Ramos (cell line): ENCODE measurements around the gene DSTN.

Experiments
- in situ Hi-C: fragments of 300-500 bp; cut with MboI; formaldehyde crosslinking; loops from one replicate; pipeline ENCODE4 v1.14.3; 2022; ENCODE audit warnings: low sequenced_read_pairs; ENCODE audit not compliant: unreplicated experiment

DSTN gene

DNA sequence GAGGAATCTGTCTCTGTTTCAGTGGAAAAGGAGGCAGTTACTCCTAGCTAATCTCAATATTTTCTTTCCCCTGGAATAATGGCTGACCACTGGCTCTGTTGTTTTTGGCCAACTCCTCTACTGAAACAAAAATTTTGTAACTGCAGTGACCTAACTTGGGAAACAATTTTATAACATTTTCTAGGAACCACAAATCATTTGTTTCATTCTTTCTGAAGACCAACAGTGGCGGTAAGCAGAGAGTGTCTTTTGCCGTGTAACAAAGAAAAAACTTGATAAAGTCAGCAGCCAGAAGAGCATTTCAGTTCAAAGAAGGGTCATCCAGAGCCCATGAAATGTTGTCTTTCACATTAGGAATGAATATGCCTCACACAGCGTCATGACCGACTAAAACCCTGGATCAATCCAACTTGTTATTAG is 26.9 kb upstream of the DSTN start:
- in situ Hi-C loops: loop anchor here (25.0 kb wide), 1 partner anchor 369 kb away; no protein-coding TSS in a partner anchor

- in situ Hi-C loops: loop anchor here (25.0 kb wide), 1 partner anchor 369 kb away; no protein-coding TSS in a partner anchor
Measured at GRCh38 chr20:17543531-17544131, 26.2 kb upstream of the DSTN start.

- in situ Hi-C loops: loop anchor here (25.0 kb wide), 1 partner anchor 367 kb away; no protein-coding TSS in a partner anchor
Measured at GRCh38 chr20:17545127-17545526, 24.7 kb upstream of the DSTN start.

DNA sequence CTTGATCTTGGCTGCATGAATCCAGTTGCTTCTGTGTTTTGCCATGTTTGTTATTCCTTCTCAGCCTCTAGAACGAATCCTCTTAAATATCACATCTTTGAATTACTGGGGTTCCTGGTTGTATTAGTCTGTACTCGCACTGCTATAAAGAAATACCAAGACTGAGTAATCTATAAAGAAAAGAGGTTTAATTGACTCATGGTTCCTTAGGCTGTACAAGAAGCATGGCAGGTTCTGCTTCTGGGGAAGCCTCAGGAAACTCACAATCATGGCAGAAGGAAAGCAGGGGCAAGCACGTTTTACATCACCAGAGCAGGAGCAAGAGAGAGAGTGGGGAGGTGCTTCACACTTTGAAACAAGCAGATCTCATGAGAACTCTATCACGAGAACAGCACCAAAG is 20.7 kb upstream of the DSTN start:
- in situ Hi-C loops: loop anchor here (25.0 kb wide), 1 partner anchor 363 kb away; no protein-coding TSS in a partner anchor

GRCh38 chr20:17555106-17555505 is 14.8 kb upstream of the DSTN start:
- in situ Hi-C loops: no loop called here

GRCh38 chr20:17556837-17557674 is 12.8 kb upstream of the DSTN start:
- in situ Hi-C loops: no loop called here

DNA sequence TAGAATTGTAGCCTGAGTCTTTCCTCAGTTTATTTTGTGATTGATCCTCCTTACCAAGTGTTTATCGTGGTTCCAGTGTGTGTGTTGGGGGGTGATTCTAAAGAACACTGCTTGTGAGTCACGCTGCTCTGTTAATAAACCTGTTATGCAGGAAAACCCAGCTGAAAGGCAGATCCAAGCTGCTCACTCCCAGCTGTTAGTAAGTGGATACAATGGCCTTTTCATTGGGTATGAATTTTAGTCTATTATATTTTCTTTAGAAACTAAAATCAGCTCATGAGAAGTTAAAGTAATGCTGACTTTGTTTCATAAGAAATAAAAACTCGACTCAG is 12.2 kb upstream of the DSTN start:
- in situ Hi-C loops: no loop called here

DNA sequence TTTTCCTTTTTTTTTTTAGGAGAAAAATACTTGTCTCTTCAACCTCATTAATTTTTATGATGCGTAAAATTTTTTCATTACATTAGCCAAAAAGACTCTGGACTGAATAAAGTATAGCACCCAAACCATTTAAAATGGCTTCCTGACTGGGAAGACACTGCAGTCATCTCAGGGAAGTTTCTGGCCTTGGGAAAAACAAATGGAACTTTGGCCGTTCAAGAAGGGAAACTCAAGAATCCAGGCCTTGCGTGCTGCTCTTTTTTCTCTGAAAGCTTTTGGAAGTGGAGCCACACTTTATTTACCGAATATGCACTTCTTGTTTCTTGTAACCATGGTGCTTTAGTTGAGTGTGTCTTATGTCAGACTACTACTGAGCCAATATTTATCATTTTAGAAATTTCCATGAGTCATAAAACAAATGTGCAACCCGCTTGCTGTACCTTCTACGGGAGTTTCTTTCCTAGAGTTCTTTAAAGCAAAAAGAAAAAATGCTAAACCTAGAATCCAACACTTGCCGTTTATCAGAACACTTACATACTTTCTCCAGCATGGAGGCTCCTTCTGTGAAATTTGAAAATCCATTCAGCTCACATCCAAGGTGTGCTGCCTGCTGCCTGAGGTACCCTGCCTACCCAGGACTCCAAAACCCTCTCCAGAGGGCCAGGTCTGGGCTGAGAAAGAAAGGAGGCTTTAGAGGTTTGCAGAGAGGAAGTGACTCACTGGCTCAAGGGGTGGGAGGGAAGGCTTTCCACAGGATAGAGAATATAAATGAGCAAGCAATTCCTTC is 11.5 kb upstream of the DSTN start:
- in situ Hi-C loops: no loop called here

DNA sequence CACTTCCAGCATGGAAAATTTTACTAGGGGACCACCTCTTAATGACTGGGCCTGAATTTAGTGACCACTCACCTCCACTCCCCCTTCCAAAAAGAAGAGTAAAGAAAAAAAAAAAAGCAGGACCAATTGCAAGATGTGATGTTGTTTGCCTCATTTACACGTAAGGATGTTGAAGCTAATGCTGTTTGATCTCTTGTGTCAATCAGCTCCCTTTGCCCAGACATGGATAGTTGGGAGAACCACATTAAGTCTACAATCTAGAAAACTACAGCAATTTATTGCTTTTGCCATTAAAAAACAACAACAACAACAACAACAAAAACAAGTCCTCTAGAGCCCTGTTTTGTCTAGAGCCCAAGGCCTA is 11.0 kb upstream of the DSTN start:
- in situ Hi-C loops: no loop called here

DNA sequence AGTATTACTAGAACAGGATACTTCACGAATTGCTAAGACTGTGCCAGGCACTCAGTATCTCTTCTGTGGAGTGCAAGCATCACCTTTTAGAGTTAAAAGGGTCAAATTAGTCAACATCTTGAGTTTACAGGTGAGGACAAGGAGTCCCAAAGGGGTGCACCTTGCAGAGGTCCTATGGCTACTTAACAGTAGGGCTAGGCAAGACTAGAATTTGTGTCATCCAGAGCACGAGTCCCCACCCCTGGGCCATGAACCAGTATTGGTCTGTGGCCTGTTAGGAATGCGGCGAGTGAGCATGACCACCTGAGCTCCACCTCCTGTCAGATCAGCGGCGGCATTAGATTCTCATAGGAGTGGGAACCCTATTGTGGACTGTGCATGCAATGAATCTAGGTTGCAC is 10.5 kb upstream of the DSTN start:
- in situ Hi-C loops: no loop called here

GRCh38 chr20:17560344-17561074 is 9.4 kb upstream of the DSTN start:
- in situ Hi-C loops: no loop called here

DNA sequence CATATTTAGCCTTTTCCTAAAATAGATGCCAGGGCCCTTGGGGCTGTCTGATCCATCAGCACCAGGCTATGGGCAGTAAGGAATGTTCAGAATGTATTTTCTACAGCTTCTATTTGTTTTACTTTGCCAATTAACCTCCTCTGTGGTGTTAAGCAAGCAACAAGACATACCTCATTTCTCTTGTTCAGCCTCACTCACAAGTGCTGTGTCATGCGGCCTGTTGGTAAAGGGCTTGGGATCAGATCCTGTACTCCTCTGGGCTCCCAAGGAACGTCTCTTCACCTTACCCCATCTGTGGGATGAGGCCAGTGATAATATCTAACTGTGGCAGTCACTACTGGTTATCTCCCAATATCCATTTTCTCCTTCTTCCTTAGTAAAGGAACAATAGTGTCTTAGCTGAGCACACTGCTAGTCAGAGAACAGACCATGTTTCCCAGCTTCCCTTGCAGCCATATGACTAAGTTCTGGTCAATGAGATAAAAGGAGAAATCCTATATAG is 7.0 kb upstream of the DSTN start:
- in situ Hi-C loops: no loop called here

DNA sequence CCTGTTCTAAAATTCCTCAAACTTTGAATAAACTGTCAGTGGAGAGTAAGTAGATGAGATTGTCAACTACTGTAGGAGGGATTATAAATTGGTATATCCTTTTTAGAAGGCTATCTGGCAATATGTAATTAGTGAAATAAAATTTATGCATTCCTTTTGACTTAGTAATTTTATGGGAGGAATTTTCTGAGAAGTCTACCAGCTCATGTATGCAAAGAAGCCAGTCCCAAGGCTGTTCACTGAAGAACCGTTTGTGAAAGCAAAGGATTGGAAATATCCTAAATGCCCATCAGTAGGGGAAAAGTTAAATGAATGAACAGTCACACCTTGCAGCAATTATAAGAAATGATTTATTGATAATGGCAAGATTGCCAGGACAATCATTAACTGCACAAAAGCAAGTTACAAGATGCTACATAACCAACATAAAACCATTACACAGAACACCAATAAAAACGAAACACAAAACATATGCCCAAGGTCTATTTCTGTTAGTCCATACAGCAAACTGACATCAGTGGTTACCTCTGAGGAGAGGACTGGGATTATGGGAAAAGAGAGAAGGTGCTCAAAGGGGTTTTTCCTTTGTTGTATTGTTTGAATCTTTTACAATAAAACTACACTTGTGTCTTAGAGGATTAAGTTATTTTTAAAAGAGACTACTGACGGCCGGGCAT is 4.6 kb upstream of the DSTN start:
- in situ Hi-C loops: no loop called here

GRCh38 chr20:17566345-17566744 is 3.5 kb upstream of the DSTN start:
- in situ Hi-C loops: no loop called here

- in situ Hi-C loops: no loop called here
Measured at GRCh38 chr20:17568045-17568788, 1.7 kb upstream of the DSTN start.

DNA sequence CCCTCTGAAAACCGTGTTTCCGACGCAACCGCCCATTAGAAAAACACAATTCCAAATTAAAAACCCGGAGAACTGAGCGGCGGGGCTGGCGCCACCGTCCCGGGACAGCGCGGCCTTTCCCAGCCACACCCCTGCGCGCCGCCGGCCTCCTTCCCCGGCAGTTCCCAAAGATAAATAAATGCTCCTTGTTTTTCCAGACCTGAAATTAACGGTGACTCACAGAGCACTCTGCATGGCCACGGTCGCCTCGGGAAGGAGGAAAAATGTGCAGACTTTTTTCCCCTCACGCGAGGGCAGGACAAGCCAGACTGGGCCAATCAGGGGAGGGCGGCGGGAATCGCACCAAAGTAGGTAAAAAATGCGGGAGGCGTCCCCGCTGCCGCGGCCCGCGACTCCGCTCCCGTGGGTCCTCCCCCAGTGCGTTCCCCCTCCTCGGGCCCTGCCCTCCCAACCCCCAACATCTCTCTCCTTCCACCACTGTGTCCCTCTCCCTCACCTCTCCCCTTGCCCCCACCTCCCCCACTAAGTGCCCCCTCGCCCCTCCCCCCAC is 828 bp upstream of the DSTN start:
- in situ Hi-C loops: no loop called here

DNA sequence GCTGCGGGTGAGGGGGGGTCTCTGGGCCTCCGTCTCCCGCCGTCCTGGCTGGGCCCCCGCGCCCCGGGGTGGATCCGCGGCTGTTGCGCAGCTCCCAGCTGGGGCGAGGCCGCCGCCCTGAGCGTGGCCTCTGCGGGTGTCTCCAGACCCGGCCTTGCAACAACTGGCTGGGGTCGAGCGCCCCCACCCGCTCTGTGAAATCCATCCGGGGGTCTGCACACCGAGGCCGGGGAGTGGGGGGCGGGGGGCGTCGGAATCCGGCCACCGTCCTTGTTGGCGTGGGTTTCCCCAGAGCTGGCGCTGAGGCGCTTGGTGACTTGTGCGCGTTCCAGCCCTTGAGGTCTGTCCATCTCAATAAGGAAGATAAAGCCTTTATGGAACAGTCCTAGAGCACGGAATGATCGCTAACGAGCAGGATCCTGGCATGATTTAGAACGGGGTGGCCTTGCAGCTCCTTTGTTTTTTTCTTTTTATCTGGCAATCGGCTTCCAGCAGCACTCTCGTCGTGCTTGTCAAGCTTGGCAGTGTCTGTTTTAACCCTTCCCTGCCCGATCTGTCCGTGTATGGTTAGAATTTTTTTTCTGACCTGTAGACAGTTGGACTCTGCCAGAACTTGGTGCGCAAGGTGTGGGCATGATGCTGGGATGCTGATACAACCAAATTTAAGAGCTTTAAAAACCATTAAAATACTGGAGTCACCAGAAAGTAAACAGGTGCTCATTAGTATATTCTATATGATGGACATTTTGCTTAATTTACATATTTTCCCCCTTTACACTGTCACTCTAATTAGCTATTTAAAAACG is 675 bp downstream of the DSTN start:
- in situ Hi-C loops: no loop called here

DNA sequence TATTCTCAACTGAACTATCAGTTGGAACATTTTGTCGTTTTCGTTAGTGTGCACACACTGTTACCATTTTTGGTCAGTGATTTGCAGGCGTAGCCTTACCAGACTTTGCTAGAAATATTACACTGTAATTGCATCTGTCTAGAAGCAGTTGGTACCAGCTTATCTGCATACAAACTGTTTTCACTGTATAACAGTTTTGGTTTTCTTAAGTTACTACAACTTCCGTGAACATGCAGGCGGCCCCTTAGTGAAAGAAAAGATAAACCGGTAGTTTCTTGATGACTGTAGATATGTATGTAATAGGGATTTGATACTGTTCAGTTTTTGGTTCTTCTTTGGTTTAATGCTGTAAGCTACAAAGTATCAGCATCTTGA is 1.3 kb downstream of the DSTN start:
- in situ Hi-C loops: no loop called here
